CD14-positive monocyte (primary cell): ENCODE results near the gene RPS6KA2. TPM values are rescaled to one million over a fixed set of nuclear protein-coding genes. Genes with fewer than 3 reads are reported as not detected.

Experiments used
- DNase-seq, 3 donors: peaks; one replicate each; pipeline ENCODE4 v3.0.0-alpha.2; 2011 to 2022
- H2AFZ ChIP-seq: 2 replicates; pipeline ENCODE4 v1.6.0; 2012; ENCODE audit warnings: mild to moderate bottlenecking, low read depth, low read length, inconsistent platforms; ENCODE audit not compliant: insufficient read depth, poor library complexity, severe bottlenecking
- H3K27ac ChIP-seq, 2 donors: 1 replicate in 1 of 2; 2 replicates in 1 of 2; pipeline ENCODE4 v1.5.1; 2012 to 2013; ENCODE audit warnings: low read length in 2 of 2, control low read depth in 1 of 2, inconsistent platforms in 1 of 2, low read depth in 1 of 2, mild to moderate bottlenecking in 1 of 2
- H3K27me3 ChIP-seq, 2 donors: one replicate each; pipeline versions ENCODE4 v1.6.0 to v1.6.1; 2011 to 2013; ENCODE audit warnings: low read length in 2 of 2; ENCODE audit not compliant: control insufficient read depth in 2 of 2, insufficient read depth in 2 of 2
- H3K36me3 ChIP-seq, 2 donors: replicated peaks in 1 of 2; 1 replicate in 1 of 2; 2 replicates in 1 of 2; pipeline versions ENCODE4 v1.5.1 to v1.6.1; 2012 to 2013; ENCODE audit warnings: low read length in 2 of 2, control low read depth in 1 of 2, inconsistent platforms in 1 of 2, mild to moderate bottlenecking in 1 of 2; ENCODE audit not compliant: insufficient read depth in 2 of 2, control insufficient read depth in 1 of 2
- H3K4me1 ChIP-seq, 2 donors: 1 replicate in 1 of 2; 2 replicates in 1 of 2; pipeline versions ENCODE4 v1.5.1 to v1.6.1; 2012 to 2013; ENCODE audit warnings: low read length in 2 of 2, control low read depth in 1 of 2, inconsistent platforms in 1 of 2, mild to moderate bottlenecking in 1 of 2, moderate library complexity in 1 of 2; ENCODE audit not compliant: insufficient read depth in 2 of 2, control insufficient read depth in 1 of 2
- H3K4me2 ChIP-seq: replicated peaks from 2 replicates; pipeline ENCODE3; 2012; ENCODE audit warnings: low read length, moderate library complexity, mild to moderate bottlenecking; ENCODE audit not compliant: poor library complexity, severe bottlenecking; ENCODE audit errors: extremely low read depth
- H3K4me3 ChIP-seq, 3 experiments: fragments of 200-600 bp in 1 of 3; sonication (generic) in 1 of 3; replicated peaks in 1 of 3; 1 replicate in 2 of 3; 2 replicates in 1 of 3; pipeline ENCODE4 v1.5.1; 2011 to 2013; ENCODE audit warnings: low read length in 3 of 3, mild to moderate bottlenecking in 3 of 3, control low read depth in 2 of 3, low read depth in 2 of 3, inconsistent platforms in 1 of 3, moderate library complexity in 1 of 3
- H3K79me2 ChIP-seq: 2 replicates; pipeline ENCODE4 v1.6.0; 2012; ENCODE audit warnings: mild to moderate bottlenecking, control low read depth, inconsistent platforms, low read length, moderate library complexity; ENCODE audit not compliant: insufficient read depth
- H3K9ac ChIP-seq: 2 replicates; pipeline ENCODE4 v1.6.0; 2017; ENCODE audit warnings: low read length, mild to moderate bottlenecking; ENCODE audit not compliant: insufficient read depth, poor library complexity, severe bottlenecking
- H3K9me3 ChIP-seq, 2 donors: replicated peaks in 1 of 2; 1 replicate in 1 of 2; 2 replicates in 1 of 2; pipeline versions ENCODE4 v1.5.1 to v1.6.1; 2012 to 2013; ENCODE audit warnings: low read length in 2 of 2, control low read depth in 1 of 2; ENCODE audit not compliant: control insufficient read depth in 1 of 2, insufficient read depth in 1 of 2
- H4K20me1 ChIP-seq: 2 replicates; pipeline ENCODE4 v1.6.0; 2012; ENCODE audit warnings: mild to moderate bottlenecking, low read length, control low read depth, moderate library complexity; ENCODE audit not compliant: insufficient read depth
- H3K27ac Mint-ChIP-seq, 7 donors: one replicate each; pipeline ENCODE4 v1.8.0; 2020; ENCODE audit warnings: mild to moderate bottlenecking in 7 of 7, mixed read lengths in 7 of 7, moderate library complexity in 6 of 7, inconsistent platforms in 2 of 7
- H3K27me3 Mint-ChIP-seq, 3 donors: one replicate each; pipeline ENCODE4 v1.8.0; 2021 to 2022; ENCODE audit warnings: low read depth in 3 of 3, mild to moderate bottlenecking in 3 of 3, mixed read lengths in 3 of 3, moderate library complexity in 3 of 3, inconsistent platforms in 1 of 3
- H3K36me3 Mint-ChIP-seq, 2 donors: one replicate each; pipeline ENCODE4 v1.8.0; 2020; ENCODE audit warnings: mixed read lengths in 2 of 2, inconsistent platforms in 1 of 2, mild to moderate bottlenecking in 1 of 2
- H3K4me1 Mint-ChIP-seq: one replicate; pipeline ENCODE4 v1.8.0; 2020; ENCODE audit warnings: mild to moderate bottlenecking, mixed read lengths
- H3K4me3 Mint-ChIP-seq, 2 donors: one replicate each; pipeline ENCODE4 v1.8.0; 2020; ENCODE audit warnings: mild to moderate bottlenecking in 2 of 2, mixed read lengths in 2 of 2, moderate library complexity in 1 of 2
- H3K9me3 Mint-ChIP-seq, 7 donors: one replicate each; pipeline ENCODE4 v1.8.0; 2020 to 2022; ENCODE audit warnings: mixed read lengths in 7 of 7, mild to moderate bottlenecking in 6 of 7, moderate library complexity in 6 of 7, inconsistent platforms in 2 of 7
- CTCF ChIP-seq: fragments of 200-600 bp; IDR thresholded peaks from one replicate; pipeline ENCODE4 v1.8.0; 2022; ENCODE audit warnings: antibody characterized with exemption, mild to moderate bottlenecking
- WGBS: methylation state at CpG from one replicate; pipeline ENCODE4 v1.1.5; 2013; ENCODE audit warnings: missing lambda C conversion rate; ENCODE audit not compliant: insufficient coverage; 5-methylcytosine and 5-hydroxymethylcytosine counted together
- intact Hi-C, 2 donors: fragments of 100-400 bp; cut with micrococcal nuclease; formaldehyde crosslinking; loops; one replicate each; pipeline versions ENCODE4 v1.15.0 to v1.15.1; 2023
- polyA plus RNA-seq, 3 donors: library from polyadenylated mRNA; depleted of rRNA in 1 of 3; unstranded in 2 of 3; stranded (reverse) in 1 of 3; fragments of 300-500 nt in 2 of 3; fragments of >200 nt in 1 of 3; fragmentation: Illumina TruSeq in 2 of 3; gene quantifications; 1 replicate in 2 of 3; 2 replicates in 1 of 3; pipeline ENCODE4 v1.2.3, GENCODE V29; 2012 to 2021

RPS6KA2 gene
- polyA plus RNA-seq, 3 donors: 1.4 to 3.1 (median 1.9) TPM

- Histone ChIP-seq H3K27ac (no peak overlapping the region), H3K9me3 (peaks cover 9 to 10% of the 10 kb centered on the region in 2 donors), H3K4me2 (no peak overlapping the region), H3K9ac (no peak overlapping the region), H2AFZ (no peak overlapping the region), H3K36me3 (no peaks in the 10 kb centered on the region), H3K4me1 (no peaks in the 10 kb centered on the region), H4K20me1 (no peaks in the 10 kb centered on the region), H3K27me3 (no peaks in the 10 kb centered on the region), H3K79me2 (no peaks in the 10 kb centered on the region), H3K4me3 (no peak overlapping the region)
- H3K27ac Mint-ChIP-seq: no peak overlapping the region
- peaks cover 8 to 26% (median 13%) of the 10 kb centered on the region in 7 donors for H3K9me3 Mint-ChIP-seq
- H3K36me3 Mint-ChIP-seq: peaks cover 0 to 6% of the 10 kb centered on the region in 2 donors
- no peak for TF ChIP-seq CTCF
- intact Hi-C loops: no loop called here
- no peaks in the 10 kb centered on the region for H3K4me1 Mint-ChIP-seq
- H3K4me3 Mint-ChIP-seq: no peak overlapping the region
- no peak for DNase-seq
- H3K27me3 Mint-ChIP-seq: peaks cover 1 to 2% (median 1%) of the 10 kb centered on the region in 3 donors
- WGBS: 100% methylated on average over 2 of the region's 7 CpGs
These were observed 173.4 kb downstream of the RPS6KA2 start for GRCh38 chr6:166453651-166454050.

DNA sequence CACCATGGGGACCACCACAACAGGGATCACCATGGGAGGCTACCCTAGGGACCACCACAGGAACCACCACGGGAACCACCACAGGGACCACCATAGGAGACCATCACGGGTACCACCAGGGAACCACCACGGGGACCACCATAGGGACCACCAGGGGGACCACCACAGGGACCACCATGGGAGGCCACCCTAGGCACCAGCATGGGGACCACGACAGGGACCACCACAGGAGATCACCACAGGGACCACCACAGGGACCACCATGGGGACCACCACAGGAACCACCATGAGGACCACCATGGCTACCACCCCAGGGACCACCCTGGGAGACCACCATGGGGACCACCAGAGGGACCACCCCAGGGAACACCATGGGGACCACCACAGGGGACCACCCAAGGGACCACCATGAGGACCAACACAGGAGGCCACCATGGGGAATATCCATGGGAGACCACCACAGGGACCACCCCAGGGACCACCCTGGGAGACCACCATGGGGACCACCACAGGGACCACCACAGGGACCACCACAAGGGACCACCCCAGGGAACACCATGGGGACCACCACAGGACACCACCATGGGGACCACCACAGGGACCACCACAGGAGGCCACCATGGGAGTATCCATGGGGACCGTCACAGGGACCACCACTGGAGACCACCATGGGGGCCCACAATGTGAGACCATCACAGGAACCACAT lies 176.7 kb downstream of the RPS6KA2 start:
- 100% methylated on average over 5 of the region's 5 CpGs for WGBS
- DNase-seq: no peak
- H3K27me3 Mint-ChIP-seq: peaks cover 1 to 4% (median 3%) of the 10 kb centered on the region in 3 donors
- H2AFZ ChIP-seq: no peak overlapping the region
- H3K4me3 ChIP-seq: no peak overlapping the region
- no peak for TF ChIP-seq CTCF
- peaks cover 0 to 8% (median 1%) of the 10 kb centered on the region in 7 donors for H3K9me3 Mint-ChIP-seq
- no peak overlapping the region for H3K27ac ChIP-seq
- no peaks in the 10 kb centered on the region for H3K27me3 ChIP-seq
- H4K20me1 ChIP-seq: no peaks in the 10 kb centered on the region
- intact Hi-C loops: no loop called here
- H3K27ac Mint-ChIP-seq: no peak overlapping the region
- no peaks in the 10 kb centered on the region for H3K79me2 ChIP-seq
- H3K36me3 ChIP-seq: no peaks in the 10 kb centered on the region
- no peak overlapping the region for H3K9ac ChIP-seq
- no peak overlapping the region for H3K4me2 ChIP-seq
- H3K4me1 ChIP-seq: no peaks in the 10 kb centered on the region
- no peaks in the 10 kb centered on the region for H3K9me3 ChIP-seq
- H3K4me3 Mint-ChIP-seq: no peak overlapping the region
- peaks cover 0 to 11% of the 10 kb centered on the region in 2 donors for H3K36me3 Mint-ChIP-seq
- H3K4me1 Mint-ChIP-seq: no peaks in the 10 kb centered on the region
